ENCODE data around the gene GADL1. TPM values are rescaled to one million over a fixed set of nuclear protein-coding genes. Genes with fewer than 3 reads are reported as not detected.

The GADL1 gene
- total and polyA plus RNA-seq, 4 donors, result 0.01 to 2.4 (median 0.05) TPM

DNA sequence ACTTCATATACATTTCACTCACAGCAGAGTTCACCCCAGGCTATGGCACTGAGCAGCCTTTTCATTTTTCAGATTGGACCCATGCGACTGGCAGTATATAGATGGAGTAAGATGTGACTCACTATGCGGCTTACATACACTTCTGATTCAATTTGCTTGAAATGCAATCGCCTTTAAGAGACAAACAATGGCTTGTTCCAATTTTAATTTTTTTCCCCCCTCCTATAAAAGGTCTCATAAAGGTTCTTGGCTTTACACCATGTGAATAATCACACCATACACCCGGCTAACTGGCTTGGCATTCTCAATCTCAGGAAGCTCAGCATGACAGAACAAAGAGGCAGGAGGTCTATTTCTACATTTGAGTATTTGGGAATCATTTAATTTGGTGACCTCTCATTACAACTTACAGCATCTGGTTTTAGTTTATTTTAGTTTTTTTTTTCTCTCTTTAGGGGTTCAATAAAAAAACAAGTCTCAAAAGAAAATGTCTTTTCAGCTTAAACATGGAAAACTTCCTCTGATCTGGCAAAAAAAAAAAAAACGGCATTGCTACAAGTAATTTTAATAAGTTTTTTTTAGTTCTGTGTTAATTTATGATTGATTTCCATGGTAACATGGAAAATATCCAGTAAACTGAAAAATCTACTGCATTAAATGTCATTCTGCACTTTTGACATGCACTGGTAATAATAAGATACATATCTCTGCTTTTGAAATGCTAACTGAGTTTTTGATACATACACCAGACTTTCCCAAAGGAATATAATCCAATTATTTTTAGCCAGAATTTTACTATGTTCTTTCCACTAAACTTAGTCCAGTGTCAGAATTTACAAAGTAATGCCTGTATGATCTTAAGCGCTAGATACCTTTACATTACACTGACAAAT, 38.8 kb downstream of the GADL1 start:
- Histone ChIP-seq H3K4me1 (ENCODE audit: control insufficient read depth in 5 of 5, insufficient read depth in 5 of 5, low read length in 5 of 5) (peaks cover 0 to 8% (median 0%) of the 10 kb centered on the region in 5 donors), H3K9ac (ENCODE audit: insufficient read depth in 1 of 2, low read length in 2 of 2) (no peak overlapping the region), H3K4me3 (no peak overlapping the region), H3K9me3 (ENCODE audit: control insufficient read depth in 4 of 4, insufficient read depth in 3 of 4, low read length in 3 of 4) (no peaks in the 10 kb centered on the region), H3K36me3 (ENCODE audit: control insufficient read depth in 4 of 4, insufficient read depth in 4 of 4, low read length in 4 of 4) (no peaks in the 10 kb centered on the region), H3K27me3 (ENCODE audit: control insufficient read depth in 3 of 3, insufficient read depth in 3 of 3, low read length in 2 of 3) (no peaks in the 10 kb centered on the region), H3K27ac (ENCODE audit: low read depth in 1 of 2, low read length in 1 of 2) (no peak overlapping the region)
- 83 to 84% methylated on average over 6 of the region's 6 CpGs for WGBS, 2 donors
- DNase-seq, result peak in 2 of 3 donors; percentile 49 to 58
- TF ChIP-seq, protein P1, sequence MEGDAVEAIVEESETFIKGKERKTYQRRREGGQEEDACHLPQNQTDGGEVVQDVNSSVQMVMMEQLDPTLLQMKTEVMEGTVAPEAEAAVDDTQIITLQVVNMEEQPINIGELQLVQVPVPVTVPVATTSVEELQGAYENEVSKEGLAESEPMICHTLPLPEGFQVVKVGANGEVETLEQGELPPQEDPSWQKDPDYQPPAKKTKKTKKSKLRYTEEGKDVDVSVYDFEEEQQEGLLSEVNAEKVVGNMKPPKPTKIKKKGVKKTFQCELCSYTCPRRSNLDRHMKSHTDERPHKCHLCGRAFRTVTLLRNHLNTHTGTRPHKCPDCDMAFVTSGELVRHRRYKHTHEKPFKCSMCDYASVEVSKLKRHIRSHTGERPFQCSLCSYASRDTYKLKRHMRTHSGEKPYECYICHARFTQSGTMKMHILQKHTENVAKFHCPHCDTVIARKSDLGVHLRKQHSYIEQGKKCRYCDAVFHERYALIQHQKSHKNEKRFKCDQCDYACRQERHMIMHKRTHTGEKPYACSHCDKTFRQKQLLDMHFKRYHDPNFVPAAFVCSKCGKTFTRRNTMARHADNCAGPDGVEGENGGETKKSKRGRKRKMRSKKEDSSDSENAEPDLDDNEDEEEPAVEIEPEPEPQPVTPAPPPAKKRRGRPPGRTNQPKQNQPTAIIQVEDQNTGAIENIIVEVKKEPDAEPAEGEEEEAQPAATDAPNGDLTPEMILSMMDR (IDR thresholded peaks at IDR 0.05; ENCODE audit: control extremely low read depth, extremely low read depth), result no peak
- ATAC-seq (ENCODE audit: insufficient read depth, low FRiP score), result no peak

DNA sequence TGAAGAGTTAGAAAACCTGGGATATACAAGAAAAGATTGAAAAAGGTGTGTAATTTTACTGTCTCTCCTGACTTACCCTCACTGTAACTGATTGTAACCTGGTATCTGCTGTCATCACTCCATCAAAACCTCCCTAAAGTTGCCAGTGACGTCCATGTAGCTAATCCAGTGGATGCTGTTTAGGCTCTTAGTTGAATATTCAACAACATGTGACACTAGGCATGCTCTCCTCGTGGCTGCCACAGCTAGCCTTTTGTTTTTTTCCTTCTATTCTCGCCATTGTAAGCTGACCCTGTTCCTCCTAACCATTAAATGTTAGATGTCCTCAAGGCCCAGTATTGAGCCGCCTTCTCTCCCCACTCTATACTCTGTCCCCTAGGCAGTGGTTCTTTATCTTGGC, 41.6 kb downstream of the GADL1 start:
- H3K36me3 ChIP-seq (ENCODE audit: control insufficient read depth in 4 of 4, insufficient read depth in 4 of 4, low read length in 4 of 4), result no peaks in the 10 kb centered on the region
- 83 to 90% methylated on average over 4 of the region's 4 CpGs for WGBS, 2 donors

DNA sequence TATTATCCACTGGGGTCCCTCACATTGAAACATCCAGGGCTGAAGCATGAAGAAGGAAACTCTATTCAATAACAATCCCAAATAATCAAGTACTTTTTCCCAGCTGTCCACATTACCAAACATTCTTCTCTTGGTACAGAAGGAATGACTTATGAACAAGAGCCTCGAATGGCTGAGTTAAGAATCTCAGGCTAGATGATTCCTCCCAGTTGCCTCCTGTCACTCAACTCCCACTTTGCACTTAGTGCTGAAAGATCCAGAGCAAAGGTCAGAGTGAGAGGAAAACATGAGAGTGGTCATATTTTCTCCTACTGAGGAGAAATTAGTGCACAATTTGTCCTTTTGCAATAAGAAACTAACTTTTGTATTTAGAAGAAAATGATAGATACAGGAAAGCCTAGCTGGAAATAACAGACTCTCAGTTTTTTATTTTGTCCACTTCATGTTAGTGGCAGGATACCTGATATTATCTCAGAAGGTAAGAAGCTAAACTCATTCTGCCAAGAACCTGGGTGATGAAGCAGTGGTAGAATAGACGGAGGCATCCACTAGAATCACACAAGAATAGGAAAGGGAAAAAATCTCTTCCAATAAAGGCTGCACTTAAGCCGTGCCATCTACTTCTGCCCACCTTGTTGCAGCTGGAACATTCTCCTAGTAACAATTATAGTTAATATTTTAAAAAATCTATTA, 46.2 kb downstream of the GADL1 start:
- no peaks in the 10 kb centered on the region for H3K9me3 ChIP-seq (ENCODE audit: control insufficient read depth in 4 of 4, insufficient read depth in 3 of 4, low read length in 3 of 4)
- H3K4me3 ChIP-seq, result no peak overlapping the region
- H3K4me1 ChIP-seq (ENCODE audit: control insufficient read depth in 5 of 5, insufficient read depth in 5 of 5, low read length in 5 of 5), result peaks cover 0 to 17% (median 0%) of the 10 kb centered on the region in 5 donors
- DNase-seq (peak; percentile 19 to 71 (median 58)), ATAC-seq (ENCODE audit: insufficient read depth, low FRiP score) (no peak)
- WGBS, 2 donors, result 71 to 77% methylated on average over 3 of the region's 3 CpGs
- TF ChIP-seq, protein P1 (IDR thresholded peaks at IDR 0.05; ENCODE audit: control extremely low read depth, extremely low read depth), result no peak
- no peak overlapping the region for H3K9ac ChIP-seq (ENCODE audit: insufficient read depth in 1 of 2, low read length in 2 of 2)
- no peaks in the 10 kb centered on the region for H3K36me3 ChIP-seq (ENCODE audit: control insufficient read depth in 4 of 4, insufficient read depth in 4 of 4, low read length in 4 of 4)
- H3K27me3 ChIP-seq (ENCODE audit: control insufficient read depth in 3 of 3, insufficient read depth in 3 of 3, low read length in 2 of 3), result no peaks in the 10 kb centered on the region
- no peak overlapping the region for H3K27ac ChIP-seq (ENCODE audit: low read depth in 1 of 2, low read length in 1 of 2)

More for the DNA sequence above, 41.6 kb downstream of the GADL1 start:
- TF ChIP-seq, protein P1 (IDR thresholded peaks at IDR 0.05; ENCODE audit: control extremely low read depth, extremely low read depth), result no peak
- Histone ChIP-seq H3K9ac (ENCODE audit: insufficient read depth in 1 of 2, low read length in 2 of 2) (no peak overlapping the region), H3K27me3 (ENCODE audit: control insufficient read depth in 3 of 3, insufficient read depth in 3 of 3, low read length in 2 of 3) (no peaks in the 10 kb centered on the region), H3K27ac (ENCODE audit: low read depth in 1 of 2, low read length in 1 of 2) (no peak overlapping the region), H3K4me3 (no peak overlapping the region), H3K9me3 (ENCODE audit: control insufficient read depth in 4 of 4, insufficient read depth in 3 of 4, low read length in 3 of 4) (no peaks in the 10 kb centered on the region), H3K4me1 (ENCODE audit: control insufficient read depth in 5 of 5, insufficient read depth in 5 of 5, low read length in 5 of 5) (peaks cover 0 to 15% (median 0%) of the 10 kb centered on the region in 5 donors)
- ATAC-seq (ENCODE audit: insufficient read depth, low FRiP score) (no peak), DNase-seq (no peak)

Data from lung (tissue), 12 donors.